ENCODE data around the gene RITA1.

The RITA1 gene

DNA sequence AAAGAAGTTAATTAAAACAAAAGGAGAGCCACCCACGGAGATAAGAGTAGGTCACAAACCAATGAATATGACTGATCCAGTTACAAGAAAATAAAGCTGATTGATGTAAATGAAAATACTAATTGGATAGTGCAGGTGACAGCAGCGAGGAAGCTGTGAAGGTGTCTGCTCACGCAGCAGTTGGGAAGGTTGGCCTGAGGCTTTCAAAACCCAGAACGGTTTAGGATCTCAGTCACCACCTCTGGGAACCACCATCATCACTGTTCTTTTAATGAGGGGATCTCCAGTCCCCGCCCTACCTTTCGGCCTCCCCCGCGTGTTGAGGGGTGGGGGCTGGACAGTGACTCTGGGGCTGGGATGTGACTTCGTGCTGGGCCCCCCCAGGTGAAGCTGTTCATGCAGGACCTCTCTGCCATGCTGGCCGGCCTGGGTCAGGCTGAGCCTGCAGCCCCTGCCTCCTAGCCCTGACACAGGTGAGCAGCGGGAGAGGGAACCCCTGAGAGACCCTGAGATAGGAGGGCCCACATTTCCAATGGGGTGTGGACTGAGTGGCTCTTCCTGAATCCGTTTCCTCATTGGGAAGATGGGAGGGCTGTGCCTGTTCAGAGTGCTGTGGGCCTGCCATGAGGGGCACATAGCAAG is 28.2 kb upstream of the RITA1 start:
- no peak overlapping the region for H3K4me3 ChIP-seq (ENCODE audit: low read depth in 1 of 2, low read length in 2 of 2)

GRCh38 chr12:113158439-113159203 is 26.9 kb upstream of the RITA1 start:
- no peak overlapping the region for H3K27ac ChIP-seq (ENCODE audit: low read depth, low read length)
- H3K9me3 ChIP-seq (ENCODE audit: low read length): no peaks in the 10 kb centered on the region
- no peaks in the 10 kb centered on the region for H3K4me1 ChIP-seq (ENCODE audit: insufficient read depth, low read length)
- no peak overlapping the region for H3K4me3 ChIP-seq (ENCODE audit: low read depth in 1 of 2, low read length in 2 of 2)
- H3K36me3 ChIP-seq (ENCODE audit: insufficient read depth, low read length): peaks cover 41% of the 10 kb centered on the region
- H3K9ac ChIP-seq (ENCODE audit: low read length): no peak overlapping the region
- peaks cover 11 to 23% of the 10 kb centered on the region in 2 donors for H3K27me3 ChIP-seq (ENCODE audit: control insufficient read depth in 1 of 2, insufficient read depth in 2 of 2, low read length in 2 of 2)

More for the DNA sequence above, 28.2 kb upstream of the RITA1 start:
- Histone ChIP-seq H3K27ac (ENCODE audit: low read depth, low read length) (no peak overlapping the region), H3K27me3 (ENCODE audit: control insufficient read depth in 1 of 2, insufficient read depth in 2 of 2, low read length in 2 of 2) (peaks cover 16 to 32% of the 10 kb centered on the region in 2 donors), H3K36me3 (ENCODE audit: insufficient read depth, low read length) (peaks cover 33% of the 10 kb centered on the region), H3K4me1 (ENCODE audit: insufficient read depth, low read length) (no peaks in the 10 kb centered on the region), H3K9ac (ENCODE audit: low read length) (no peak overlapping the region), H3K9me3 (ENCODE audit: low read length) (no peaks in the 10 kb centered on the region)

DNA sequence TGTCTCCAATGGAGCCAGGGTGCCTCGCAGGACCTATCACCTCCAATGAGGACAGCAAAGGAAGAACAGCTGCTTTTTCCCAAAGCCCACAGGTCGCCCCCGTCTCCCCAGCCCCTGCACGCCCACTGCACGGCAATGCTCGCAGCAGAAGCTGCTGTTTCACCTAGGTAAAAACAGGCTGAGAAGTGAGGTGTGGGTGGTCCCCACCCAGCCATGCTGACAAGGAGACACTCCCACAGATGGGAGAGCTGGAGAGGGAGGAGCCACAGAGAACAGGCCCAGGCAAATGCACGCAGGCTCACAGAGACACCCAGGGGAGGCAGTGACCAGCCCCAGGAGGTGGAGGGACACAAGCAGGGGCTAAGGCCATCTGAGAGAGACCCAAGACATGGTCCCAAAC is 25.6 kb upstream of the RITA1 start:
- Histone ChIP-seq H3K4me1 (ENCODE audit: insufficient read depth, low read length) (no peaks in the 10 kb centered on the region), H3K36me3 (ENCODE audit: insufficient read depth, low read length) (peaks cover 49% of the 10 kb centered on the region), H3K27me3 (ENCODE audit: control insufficient read depth in 1 of 2, insufficient read depth in 2 of 2, low read length in 2 of 2) (peaks cover 7 to 10% of the 10 kb centered on the region in 2 donors), H3K9ac (ENCODE audit: low read length) (no peak overlapping the region), H3K4me3 (ENCODE audit: low read depth in 1 of 2, low read length in 2 of 2) (no peak overlapping the region), H3K9me3 (ENCODE audit: low read length) (no peaks in the 10 kb centered on the region), H3K27ac (ENCODE audit: low read depth, low read length) (no peak overlapping the region)

- H3K27ac ChIP-seq (ENCODE audit: low read depth, low read length): no peak overlapping the region
- no peaks in the 10 kb centered on the region for H3K9me3 ChIP-seq (ENCODE audit: low read length)
- no peak overlapping the region for H3K9ac ChIP-seq (ENCODE audit: low read length)
- H3K36me3 ChIP-seq (ENCODE audit: insufficient read depth, low read length): peaks cover 64% of the 10 kb centered on the region
- H3K4me3 ChIP-seq (ENCODE audit: low read depth in 1 of 2, low read length in 2 of 2): no peak overlapping the region
- H3K27me3 ChIP-seq (ENCODE audit: control insufficient read depth in 1 of 2, insufficient read depth in 2 of 2, low read length in 2 of 2): no peaks in the 10 kb centered on the region
- no peaks in the 10 kb centered on the region for H3K4me1 ChIP-seq (ENCODE audit: insufficient read depth, low read length)
Observed at GRCh38 chr12:113161415-113162016, 24.0 kb upstream of the RITA1 start.

GRCh38 chr12:113162102-113163029 is 23.2 kb upstream of the RITA1 start:
- H3K4me1 ChIP-seq (ENCODE audit: insufficient read depth, low read length): no peaks in the 10 kb centered on the region
- H3K27ac ChIP-seq (ENCODE audit: low read depth, low read length): no peak overlapping the region
- H3K9me3 ChIP-seq (ENCODE audit: low read length): no peaks in the 10 kb centered on the region
- no peak overlapping the region for H3K4me3 ChIP-seq (ENCODE audit: low read depth in 1 of 2, low read length in 2 of 2)
- no peaks in the 10 kb centered on the region for H3K27me3 ChIP-seq (ENCODE audit: control insufficient read depth in 1 of 2, insufficient read depth in 2 of 2, low read length in 2 of 2)
- H3K9ac ChIP-seq (ENCODE audit: low read length): no peak overlapping the region
- H3K36me3 ChIP-seq (ENCODE audit: insufficient read depth, low read length): peaks cover 72% of the 10 kb centered on the region

GRCh38 chr12:113163030-113163360 is 22.5 kb upstream of the RITA1 start:
- H3K4me3 ChIP-seq (ENCODE audit: low read depth in 1 of 2, low read length in 2 of 2): no peak overlapping the region
- no peaks in the 10 kb centered on the region for H3K9me3 ChIP-seq (ENCODE audit: low read length)
- no peak overlapping the region for H3K27ac ChIP-seq (ENCODE audit: low read depth, low read length)
- H3K36me3 ChIP-seq (ENCODE audit: insufficient read depth, low read length): peaks cover 79% of the 10 kb centered on the region
- no peaks in the 10 kb centered on the region for H3K27me3 ChIP-seq (ENCODE audit: control insufficient read depth in 1 of 2, insufficient read depth in 2 of 2, low read length in 2 of 2)
- H3K4me1 ChIP-seq (ENCODE audit: insufficient read depth, low read length): no peaks in the 10 kb centered on the region
- H3K9ac ChIP-seq (ENCODE audit: low read length): no peak overlapping the region

GRCh38 chr12:113164014-113164413 is 21.5 kb upstream of the RITA1 start:
- Histone ChIP-seq H3K36me3 (ENCODE audit: insufficient read depth, low read length) (peaks cover 72% of the 10 kb centered on the region), H3K9me3 (ENCODE audit: low read length) (no peaks in the 10 kb centered on the region)

GRCh38 chr12:113165521-113166450 is 19.7 kb upstream of the RITA1 start:
- H3K4me1 ChIP-seq (ENCODE audit: insufficient read depth, low read length): no peaks in the 10 kb centered on the region
- H3K36me3 ChIP-seq (ENCODE audit: insufficient read depth, low read length): peaks cover 68% of the 10 kb centered on the region
- no peak overlapping the region for H3K4me3 ChIP-seq (ENCODE audit: low read depth in 1 of 2, low read length in 2 of 2)
- H3K9me3 ChIP-seq (ENCODE audit: low read length): no peaks in the 10 kb centered on the region
- H3K27ac ChIP-seq (ENCODE audit: low read depth, low read length): no peak overlapping the region
- no peak overlapping the region for H3K9ac ChIP-seq (ENCODE audit: low read length)
- H3K27me3 ChIP-seq (ENCODE audit: control insufficient read depth in 1 of 2, insufficient read depth in 2 of 2, low read length in 2 of 2): no peaks in the 10 kb centered on the region

More at GRCh38 chr12:113164014-113164413, 21.5 kb upstream of the RITA1 start:
- no peak overlapping the region for H3K4me3 ChIP-seq (ENCODE audit: low read depth in 1 of 2, low read length in 2 of 2)
- H3K4me1 ChIP-seq (ENCODE audit: insufficient read depth, low read length): no peaks in the 10 kb centered on the region
- no peak overlapping the region for H3K27ac ChIP-seq (ENCODE audit: low read depth, low read length)
- no peak overlapping the region for H3K9ac ChIP-seq (ENCODE audit: low read length)
- no peaks in the 10 kb centered on the region for H3K27me3 ChIP-seq (ENCODE audit: control insufficient read depth in 1 of 2, insufficient read depth in 2 of 2, low read length in 2 of 2)

DNA sequence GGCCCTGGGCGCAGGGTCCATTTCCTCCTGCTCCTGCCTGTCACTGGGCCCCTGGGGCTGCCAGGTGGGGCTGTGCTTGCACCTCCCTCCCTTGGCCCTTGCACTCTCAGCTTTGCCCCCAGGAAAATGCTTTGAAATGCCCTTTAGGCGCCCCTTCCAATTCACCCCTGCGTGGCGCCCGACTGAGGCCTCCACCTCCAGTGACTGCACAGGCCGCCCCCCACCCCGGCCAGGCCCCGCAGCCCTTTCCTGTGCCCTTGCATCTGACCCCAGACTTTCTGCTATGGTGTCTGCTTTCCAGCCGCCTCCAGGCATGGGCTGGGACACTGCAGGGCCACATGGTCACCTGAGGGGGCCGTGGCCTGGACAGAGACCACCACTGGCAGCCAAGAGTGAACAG is 17.7 kb upstream of the RITA1 start:
- Histone ChIP-seq H3K4me1 (ENCODE audit: insufficient read depth, low read length) (no peaks in the 10 kb centered on the region), H3K9ac (ENCODE audit: low read length) (no peak overlapping the region), H3K27ac (ENCODE audit: low read depth, low read length) (no peak overlapping the region), H3K36me3 (ENCODE audit: insufficient read depth, low read length) (peaks cover 78% of the 10 kb centered on the region), H3K27me3 (ENCODE audit: control insufficient read depth in 1 of 2, insufficient read depth in 2 of 2, low read length in 2 of 2) (no peaks in the 10 kb centered on the region), H3K4me3 (ENCODE audit: low read depth in 1 of 2, low read length in 2 of 2) (no peak overlapping the region), H3K9me3 (ENCODE audit: low read length) (no peaks in the 10 kb centered on the region)

GRCh38 chr12:113169697-113170096 is 15.8 kb upstream of the RITA1 start:
- Histone ChIP-seq H3K4me3 (ENCODE audit: low read depth in 1 of 2, low read length in 2 of 2) (no peak overlapping the region), H3K9me3 (ENCODE audit: low read length) (no peaks in the 10 kb centered on the region), H3K4me1 (ENCODE audit: insufficient read depth, low read length) (no peaks in the 10 kb centered on the region), H3K36me3 (ENCODE audit: insufficient read depth, low read length) (peaks cover 80% of the 10 kb centered on the region), H3K9ac (ENCODE audit: low read length) (no peak overlapping the region), H3K27me3 (ENCODE audit: control insufficient read depth in 1 of 2, insufficient read depth in 2 of 2, low read length in 2 of 2) (no peaks in the 10 kb centered on the region), H3K27ac (ENCODE audit: low read depth, low read length) (no peak overlapping the region)

All from muscle layer of colon (tissue), 2 donors.